Measurements from ENCODE around the gene ERG.
A peak's percentile ranks its signal among the peaks of the same experiment; 100 is the strongest.

The ERG gene

GRCh38 chr21:38434913-38435533 lies 63.3 kb downstream of the ERG start:
- DNase-seq (ENCODE audit: low spot score), result peak; percentile 51

- DNase-seq (ENCODE audit: low spot score), result no peak
Observed at GRCh38 chr21:38433471-38433870, 64.8 kb downstream of the ERG start.

GRCh38 chr21:38430401-38430984 lies 67.8 kb downstream of the ERG start:
- no peak for DNase-seq (ENCODE audit: low spot score)

- no peak for DNase-seq (ENCODE audit: low spot score)
Observed at GRCh38 chr21:38429011-38429410, 69.3 kb downstream of the ERG start.

GRCh38 chr21:38428211-38428610 lies 70.1 kb downstream of the ERG start:
- no peak for DNase-seq (ENCODE audit: low spot score)

- no peak for DNase-seq (ENCODE audit: low spot score)
Observed at GRCh38 chr21:38424305-38425019, 73.8 kb downstream of the ERG start.

GRCh38 chr21:38422082-38422481 lies 76.2 kb downstream of the ERG start:
- no peak for DNase-seq (ENCODE audit: low spot score)

- no peak for DNase-seq (ENCODE audit: low spot score)
Observed at GRCh38 chr21:38420140-38420539, 78.1 kb downstream of the ERG start.

- DNase-seq (ENCODE audit: low spot score), result no peak
Observed at GRCh38 chr21:38417726-38418125, 80.6 kb downstream of the ERG start.

- no peak for DNase-seq (ENCODE audit: low spot score)
Observed at GRCh38 chr21:38416791-38417190, 81.5 kb downstream of the ERG start.

GRCh38 chr21:38413958-38414548 lies 84.2 kb downstream of the ERG start:
- no peak for DNase-seq (ENCODE audit: low spot score)

GRCh38 chr21:38410466-38410865 lies 87.8 kb downstream of the ERG start:
- DNase-seq (ENCODE audit: low spot score), result no peak

- DNase-seq (ENCODE audit: low spot score), result no peak
Observed at GRCh38 chr21:38409907-38410306, 88.4 kb downstream of the ERG start.

- no peak for DNase-seq (ENCODE audit: low spot score)
Observed at GRCh38 chr21:38404177-38404576, 94.1 kb downstream of the ERG start.

GRCh38 chr21:38402795-38403194 lies 95.5 kb downstream of the ERG start:
- no peak for DNase-seq (ENCODE audit: low spot score)

GRCh38 chr21:38402291-38402690 lies 96.0 kb downstream of the ERG start:
- no peak for DNase-seq (ENCODE audit: low spot score)

GRCh38 chr21:38401191-38401926 lies 96.9 kb downstream of the ERG start:
- no peak for DNase-seq (ENCODE audit: low spot score)

- no peak for DNase-seq (ENCODE audit: low spot score)
Observed at GRCh38 chr21:38400195-38400919, 97.9 kb downstream of the ERG start.

GRCh38 chr21:38399103-38399502 lies 99.2 kb downstream of the ERG start:
- no peak for DNase-seq (ENCODE audit: low spot score)

GRCh38 chr21:38396325-38396724 lies 102.0 kb downstream of the ERG start:
- DNase-seq (ENCODE audit: low spot score), result no peak

- no peak for DNase-seq (ENCODE audit: low spot score)
Observed at GRCh38 chr21:38395581-38395980, 102.7 kb downstream of the ERG start.

GRCh38 chr21:38392661-38393060 lies 105.6 kb downstream of the ERG start:
- no peak for DNase-seq (ENCODE audit: low spot score)

All from COLO829 (cell line).